RWPE1 (cell line): ENCODE data around the gene KCNG1.

Experiments
- CTCF ChIA-PET: fragments of 350-600 bp; sonication (Branson Sonifier 250); formaldehyde crosslinking; extraction: SDS; loops from one replicate; lab custom pipeline; 2021; lab: Yijun Ruan, JAX
- POLR2A ChIA-PET: fragments of 400-600 bp; formaldehyde crosslinking; extraction: SDS; loops from one replicate; lab custom pipeline; 2020; ENCODE audit warnings: antibody characterized with exemption; ENCODE audit not compliant: low non-redundant PET; lab: Yijun Ruan, JAX
- DNase-seq: peaks from one replicate; pipeline ENCODE4 v3.0.0; 2012; ENCODE audit warnings: low spot score
- H3K27ac ChIP-seq: fragments of 450-650 bp; 2 replicates; pipeline ENCODE4 v1.5.1; 2017
- TF ChIP-seq, protein P1 (sequence below): fragments of 450-650 bp; conservative IDR thresholded peaks from 2 replicates; pipeline ENCODE4 v1.5.1; 2017; ENCODE audit warnings: low read depth, mild to moderate bottlenecking

The KCNG1 gene

DNA sequence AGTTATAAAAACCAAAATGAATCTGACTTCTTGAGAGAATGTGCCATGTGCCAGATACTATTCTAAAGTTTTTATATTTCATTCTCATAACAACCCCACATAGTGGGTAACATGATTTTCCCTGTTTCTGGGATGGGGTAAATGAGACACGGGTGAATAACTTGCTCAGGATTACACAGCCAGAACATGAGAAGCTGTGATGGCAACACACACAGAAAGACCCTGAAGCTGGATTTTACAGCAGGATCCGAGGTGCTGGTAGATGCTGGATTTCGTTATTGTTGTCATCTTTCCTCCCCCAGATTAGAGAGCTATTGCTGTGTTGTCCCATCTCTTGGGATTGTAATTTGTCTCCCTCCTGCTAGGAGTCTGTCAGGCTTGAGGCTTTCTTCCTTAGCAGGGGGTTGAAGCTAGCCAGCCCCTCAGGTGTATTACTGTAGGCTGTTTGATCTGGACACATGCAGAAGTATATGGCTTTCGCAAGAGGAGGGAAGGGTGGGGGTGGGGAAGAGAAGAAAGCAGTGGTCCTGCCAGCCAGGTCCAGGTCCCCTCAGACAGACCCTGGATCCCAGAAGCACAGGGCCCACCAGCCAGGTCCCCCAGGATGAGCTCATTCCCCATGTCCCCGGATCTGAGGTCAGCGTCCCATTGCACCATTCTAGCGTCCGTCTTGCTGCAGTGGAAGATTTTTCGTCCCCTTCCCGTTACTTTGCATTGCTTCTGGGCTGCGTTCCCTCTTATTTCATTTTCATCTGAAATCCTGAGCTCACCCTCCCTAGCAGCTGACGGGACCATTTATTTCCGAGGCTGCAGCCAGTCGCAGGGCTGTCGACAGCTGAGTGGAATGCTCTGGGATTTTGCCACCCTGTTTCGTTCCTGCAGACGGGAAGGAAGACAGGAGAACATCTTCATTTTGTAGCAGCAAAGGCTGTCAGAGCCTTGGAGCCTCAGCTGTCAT is 7.3 kb upstream of the KCNG1 start:
- no peak for DNase-seq
- H3K27ac ChIP-seq: no peak overlapping the region
- CTCF ChIA-PET: interaction anchor here (0.6 to 1.3 kb wide), 5 partner anchors 14 to 276 kb away, joined by 3 to 4 read pairs (median 4); no protein-coding TSS in a partner anchor
- TF ChIP-seq, protein P1, sequence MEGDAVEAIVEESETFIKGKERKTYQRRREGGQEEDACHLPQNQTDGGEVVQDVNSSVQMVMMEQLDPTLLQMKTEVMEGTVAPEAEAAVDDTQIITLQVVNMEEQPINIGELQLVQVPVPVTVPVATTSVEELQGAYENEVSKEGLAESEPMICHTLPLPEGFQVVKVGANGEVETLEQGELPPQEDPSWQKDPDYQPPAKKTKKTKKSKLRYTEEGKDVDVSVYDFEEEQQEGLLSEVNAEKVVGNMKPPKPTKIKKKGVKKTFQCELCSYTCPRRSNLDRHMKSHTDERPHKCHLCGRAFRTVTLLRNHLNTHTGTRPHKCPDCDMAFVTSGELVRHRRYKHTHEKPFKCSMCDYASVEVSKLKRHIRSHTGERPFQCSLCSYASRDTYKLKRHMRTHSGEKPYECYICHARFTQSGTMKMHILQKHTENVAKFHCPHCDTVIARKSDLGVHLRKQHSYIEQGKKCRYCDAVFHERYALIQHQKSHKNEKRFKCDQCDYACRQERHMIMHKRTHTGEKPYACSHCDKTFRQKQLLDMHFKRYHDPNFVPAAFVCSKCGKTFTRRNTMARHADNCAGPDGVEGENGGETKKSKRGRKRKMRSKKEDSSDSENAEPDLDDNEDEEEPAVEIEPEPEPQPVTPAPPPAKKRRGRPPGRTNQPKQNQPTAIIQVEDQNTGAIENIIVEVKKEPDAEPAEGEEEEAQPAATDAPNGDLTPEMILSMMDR: no peak
- POLR2A ChIA-PET: interaction anchor here (0.5 to 2.0 kb wide), 3 partner anchors 10 to 271 kb away, joined by 3 to 6 read pairs (median 5); no protein-coding TSS in a partner anchor

DNA sequence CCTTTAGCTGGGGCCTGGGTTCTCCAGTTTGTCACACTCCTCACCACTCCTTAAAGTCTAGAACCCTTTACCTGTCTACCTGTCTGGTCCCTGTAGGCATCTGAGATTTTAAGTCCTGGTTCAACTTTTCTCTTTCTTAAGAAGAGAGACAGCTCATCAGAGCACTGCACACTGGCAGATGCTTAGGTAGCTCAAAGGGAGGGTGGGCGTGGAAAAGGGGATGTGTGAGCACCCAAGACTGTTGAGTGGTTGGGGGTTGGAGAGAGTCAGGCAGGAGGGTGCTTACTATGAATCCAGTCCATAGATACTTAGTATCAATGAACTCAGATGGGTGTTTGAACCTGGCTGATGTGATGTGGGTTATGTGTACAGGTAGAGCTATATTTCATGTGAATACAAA is 6.6 kb upstream of the KCNG1 start:
- CTCF ChIA-PET: interaction anchor here (0.8 to 1.3 kb wide), 5 partner anchors 14 to 277 kb away, joined by 4 read pairs; no protein-coding TSS in a partner anchor
- DNase-seq: no peak
- POLR2A ChIA-PET: interaction anchor here (2.0 kb wide), 1 partner anchor 9 kb away, joined by 5 read pairs; no protein-coding TSS in a partner anchor
- H3K27ac ChIP-seq: no peak overlapping the region
- TF ChIP-seq, protein P1: no peak

DNA sequence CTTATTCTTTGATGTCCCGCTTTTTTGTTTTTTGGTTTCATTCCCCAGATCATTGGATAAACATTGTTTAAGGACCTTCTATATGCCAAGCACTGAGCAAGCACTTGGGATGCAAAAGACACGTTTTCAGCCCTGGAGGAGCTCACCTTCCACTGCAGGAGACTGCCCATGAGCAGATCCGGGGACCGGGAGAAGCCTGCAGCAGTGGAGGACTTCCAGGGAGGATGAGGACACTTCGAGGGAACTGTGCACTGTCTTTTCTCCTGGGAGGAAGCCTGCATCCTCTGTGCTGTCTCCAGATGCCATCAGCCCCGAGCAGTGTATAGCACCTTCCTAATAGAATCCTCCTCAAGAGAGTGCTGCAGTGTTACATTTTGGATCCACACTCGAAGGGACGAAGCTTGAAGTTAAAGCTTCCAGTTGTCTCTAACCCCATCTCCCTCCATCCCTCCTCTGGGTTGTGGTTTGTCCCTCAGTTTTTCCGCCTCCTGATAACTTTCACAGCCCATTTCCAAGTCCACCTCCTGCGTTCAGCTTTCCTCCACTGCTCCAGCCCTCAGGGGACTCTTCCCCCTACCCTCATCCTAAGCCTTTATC is 5.8 kb upstream of the KCNG1 start:
- no peak overlapping the region for H3K27ac ChIP-seq
- ChIA-PET CTCF (interaction anchor here (0.8 to 1.3 kb wide), 5 partner anchors 13 to 176 kb away, joined by 3 to 7 read pairs (median 4); no protein-coding TSS in a partner anchor), POLR2A (interaction anchor here (2.0 kb wide), 1 partner anchor 9 kb away, joined by 5 read pairs; no protein-coding TSS in a partner anchor)
- DNase-seq: no peak
- TF ChIP-seq, protein P1: no peak

DNA sequence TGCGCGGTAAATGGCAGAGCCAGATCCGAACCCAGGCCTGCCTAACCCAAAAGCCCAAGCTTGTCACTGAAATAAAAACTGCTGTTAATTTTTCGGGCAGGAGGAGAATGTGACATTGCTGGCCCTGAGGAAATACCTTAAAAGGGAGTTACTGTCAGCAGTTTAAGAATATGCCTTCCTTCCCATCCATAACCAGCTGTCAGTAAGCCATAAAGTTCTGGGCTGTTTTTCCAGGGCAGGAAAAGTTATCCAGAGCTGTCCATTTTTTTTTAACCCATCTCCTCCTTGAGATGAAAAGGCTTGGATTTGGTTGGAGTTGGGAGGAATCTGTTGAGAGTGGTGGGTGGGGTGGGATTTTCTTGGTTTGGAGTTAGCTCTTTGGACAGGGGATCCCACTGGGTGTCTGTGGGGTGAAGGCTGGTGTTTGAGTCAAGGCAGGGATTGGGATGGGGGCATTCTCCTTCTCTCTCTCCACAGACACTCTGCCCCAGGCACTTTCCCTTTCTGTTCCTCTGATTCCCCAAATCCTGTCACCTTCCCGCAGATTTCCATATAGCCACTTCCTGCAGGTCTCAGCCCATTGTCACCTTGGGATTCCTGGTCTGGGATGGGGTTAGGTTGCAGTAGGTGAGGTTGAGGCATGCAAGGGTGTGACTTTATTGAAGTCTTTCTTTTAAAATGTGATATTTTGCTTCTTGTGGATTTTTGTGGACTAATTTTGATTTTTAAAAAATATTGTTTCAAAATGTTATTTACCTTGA is 4.3 kb upstream of the KCNG1 start:
- TF ChIP-seq, protein P1: no peak
- ChIA-PET CTCF (interaction anchor here (0.6 to 1.7 kb wide), 5 partner anchors 12 to 359 kb away, joined by 3 to 7 read pairs (median 3); no protein-coding TSS in a partner anchor), POLR2A (no interaction called here)
- DNase-seq: no peak
- H3K27ac ChIP-seq: no peak overlapping the region

DNA sequence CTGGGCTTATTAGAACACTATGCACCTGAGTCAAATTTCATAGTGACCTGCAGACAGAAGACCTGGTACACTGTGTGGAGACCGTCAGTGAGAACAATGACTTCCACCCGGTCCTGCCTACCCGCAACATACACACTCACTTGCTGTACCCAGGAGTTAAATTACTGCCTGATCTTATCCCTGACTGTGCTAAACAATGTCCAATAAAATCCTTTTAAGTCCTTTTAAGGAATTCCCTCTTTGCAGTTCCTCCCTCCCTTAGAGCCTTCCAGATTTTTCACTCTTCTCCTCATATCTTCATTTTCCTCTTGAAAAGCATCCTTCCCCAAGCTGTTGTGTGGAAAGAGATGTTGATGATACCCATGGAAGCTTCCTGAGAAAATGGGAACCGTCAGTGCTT is 3.4 kb upstream of the KCNG1 start:
- no peak for DNase-seq
- CTCF ChIA-PET: interaction anchor here (1.2 to 1.7 kb wide), 2 partner anchors 9 to 280 kb away, joined by 3 to 4 read pairs; no protein-coding TSS in a partner anchor
- POLR2A ChIA-PET: no interaction called here
- TF ChIP-seq, protein P1: no peak
- no peak overlapping the region for H3K27ac ChIP-seq
